Type B pancreatic cell (in vitro differentiated cells): ENCODE results near the gene HIVEP3. TPM values are rescaled to one million over a fixed set of nuclear protein-coding genes. Genes with fewer than 3 reads are reported as not detected.

Experiments
- DNase-seq: peaks from one replicate; pipeline ENCODE4 v3.0.0; 2021; ENCODE audit warnings: mixed read lengths; ENCODE audit not compliant: unreplicated experiment; ENCODE audit errors: extremely low spot score
- H3K27ac Mint-ChIP-seq: 2 replicates; pipeline ENCODE4 v1.8.0; 2021; ENCODE audit warnings: mild to moderate bottlenecking, mixed read lengths
- H3K27me3 Mint-ChIP-seq: 2 replicates; pipeline ENCODE4 v1.8.0; 2021; ENCODE audit warnings: mixed read lengths
- H3K36me3 Mint-ChIP-seq: 2 replicates; pipeline ENCODE4 v1.8.0; 2021; ENCODE audit warnings: mixed read lengths
- H3K4me1 Mint-ChIP-seq: one replicate; pipeline ENCODE4 v1.8.0; 2021; ENCODE audit warnings: mixed read lengths; ENCODE audit not compliant: unreplicated experiment
- H3K4me3 Mint-ChIP-seq: 2 replicates; pipeline ENCODE4 v1.8.0; 2021; ENCODE audit warnings: mild to moderate bottlenecking, mixed read lengths
- H3K9me3 Mint-ChIP-seq: 2 replicates; pipeline ENCODE4 v1.8.0; 2021; ENCODE audit warnings: mixed read lengths
- CTCF ChIP-seq: fragments of 200-600 bp; sonication (generic); conservative IDR thresholded peaks from 2 replicates; pipeline ENCODE4 v1.5.0; 2021; ENCODE audit warnings: antibody characterized with exemption, mild to moderate bottlenecking
- total RNA-seq: library from RNA; stranded (reverse); gene quantifications from 2 replicates; pipeline ENCODE4 v1.2.1, GENCODE V29; 2021; ENCODE audit warnings: low replicate concordance

Gene HIVEP3
- total RNA-seq, 1 donor from 2014 or later, result 9.2 TPM

- DNase-seq, result no peak
- Mint-ChIP-seq H3K9me3 (no peaks in the 10 kb centered on the region), H3K27ac (no peak overlapping the region), H3K27me3 (no peaks in the 10 kb centered on the region), H3K4me1 (no peaks in the 10 kb centered on the region), H3K4me3 (no peak overlapping the region), H3K36me3 (no peaks in the 10 kb centered on the region)
- TF ChIP-seq CTCF, result no peak
Observed at GRCh38 chr1:41805771-41806471, 112.8 kb downstream of the HIVEP3 start.

DNA sequence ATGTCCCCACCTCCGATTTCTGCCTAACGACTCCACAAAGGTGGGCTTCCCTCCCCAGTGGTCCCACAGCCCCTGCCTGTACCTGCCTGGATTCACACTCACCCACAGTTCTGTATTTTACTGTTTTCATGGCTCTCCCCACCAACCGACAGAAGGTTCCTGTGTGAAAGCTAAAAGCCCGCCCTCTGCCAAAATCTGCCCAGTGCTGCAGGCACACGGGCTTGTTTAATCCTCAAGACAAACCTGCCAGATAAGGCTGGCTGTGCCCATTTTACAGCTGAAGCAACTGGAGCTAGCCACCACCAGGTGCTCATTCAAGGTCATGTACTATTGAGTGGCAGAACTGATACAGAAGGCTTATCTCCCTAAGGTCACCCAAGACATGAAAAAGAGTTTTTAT is 114.5 kb downstream of the HIVEP3 start:
- TF ChIP-seq CTCF, result no peak
- H3K9me3 Mint-ChIP-seq, result no peaks in the 10 kb centered on the region
- no peaks in the 10 kb centered on the region for H3K4me1 Mint-ChIP-seq
- DNase-seq, result no peak
- H3K27ac Mint-ChIP-seq, result no peak overlapping the region
- H3K36me3 Mint-ChIP-seq, result no peaks in the 10 kb centered on the region
- H3K27me3 Mint-ChIP-seq, result no peaks in the 10 kb centered on the region
- H3K4me3 Mint-ChIP-seq, result no peak overlapping the region

GRCh38 chr1:41803656-41804055 is 115.1 kb downstream of the HIVEP3 start:
- no peak overlapping the region for H3K4me3 Mint-ChIP-seq
- H3K27ac Mint-ChIP-seq, result no peak overlapping the region
- no peaks in the 10 kb centered on the region for H3K27me3 Mint-ChIP-seq
- no peaks in the 10 kb centered on the region for H3K9me3 Mint-ChIP-seq
- no peaks in the 10 kb centered on the region for H3K4me1 Mint-ChIP-seq
- no peak for DNase-seq
- H3K36me3 Mint-ChIP-seq, result no peaks in the 10 kb centered on the region
- no peak for TF ChIP-seq CTCF

DNA sequence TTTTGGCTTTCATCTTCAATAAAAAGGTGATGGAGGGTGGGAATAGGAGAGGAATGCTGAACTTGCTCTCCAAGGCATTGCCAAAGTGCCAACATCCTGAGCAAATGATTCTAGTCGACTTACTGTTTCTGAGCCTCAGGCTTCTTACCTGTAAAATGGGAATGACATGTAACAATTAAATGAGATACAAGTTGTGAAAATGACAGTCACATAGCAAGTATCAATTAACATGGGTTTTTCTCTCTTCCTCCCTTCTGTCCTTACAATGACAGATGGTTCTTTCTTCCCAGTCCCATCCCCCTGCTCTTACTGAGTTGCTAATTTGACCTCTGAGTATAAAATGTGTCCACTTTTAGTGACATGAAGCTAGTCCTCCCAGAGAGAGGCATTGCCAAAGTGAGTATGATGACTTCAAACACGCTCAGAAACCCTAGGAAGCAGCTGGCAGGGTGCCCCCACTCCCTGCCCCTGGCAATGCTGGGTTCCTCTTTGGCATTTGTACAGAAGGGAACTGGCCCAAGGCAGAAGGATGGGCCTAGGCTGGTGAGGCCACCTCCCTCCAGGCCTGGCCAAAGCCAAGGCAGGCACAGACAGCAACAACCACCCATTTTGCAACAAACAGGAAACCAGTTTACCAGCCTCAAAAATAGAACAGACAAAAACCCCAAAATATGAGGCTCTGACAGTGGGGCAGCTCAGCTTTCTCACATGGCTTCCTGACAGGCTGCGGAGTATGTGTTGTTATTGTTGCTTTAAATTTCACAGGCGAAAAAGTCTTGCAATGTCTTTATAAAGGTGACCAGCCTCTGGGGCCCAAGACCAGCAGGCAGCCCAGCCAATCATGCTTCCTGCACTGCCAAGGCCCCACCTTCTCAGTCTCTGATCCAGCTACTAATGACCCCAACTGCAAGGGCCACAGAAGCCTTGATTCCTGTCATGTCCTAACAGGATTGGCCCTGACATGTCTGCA is 115.9 kb downstream of the HIVEP3 start:
- no peak for DNase-seq
- no peaks in the 10 kb centered on the region for H3K4me1 Mint-ChIP-seq
- TF ChIP-seq CTCF, result no peak
- H3K27me3 Mint-ChIP-seq, result no peaks in the 10 kb centered on the region
- no peaks in the 10 kb centered on the region for H3K36me3 Mint-ChIP-seq
- no peaks in the 10 kb centered on the region for H3K9me3 Mint-ChIP-seq
- no peak overlapping the region for H3K4me3 Mint-ChIP-seq
- no peak overlapping the region for H3K27ac Mint-ChIP-seq

- H3K27me3 Mint-ChIP-seq, result no peaks in the 10 kb centered on the region
- no peaks in the 10 kb centered on the region for H3K9me3 Mint-ChIP-seq
- no peak overlapping the region for H3K4me3 Mint-ChIP-seq
- DNase-seq, result no peak
- no peak for TF ChIP-seq CTCF
- no peaks in the 10 kb centered on the region for H3K4me1 Mint-ChIP-seq
- H3K36me3 Mint-ChIP-seq, result no peaks in the 10 kb centered on the region
- H3K27ac Mint-ChIP-seq, result no peak overlapping the region
Observed at GRCh38 chr1:41800311-41800829, 118.4 kb downstream of the HIVEP3 start.
